GM15510 (cell line): Measurements from ENCODE around the gene DPF3.

Source experiments
- POLR2A ChIP-seq: IDR thresholded peaks from 3 replicates; pipeline ENCODE4 v1.6.1; 2011; ENCODE audit warnings: borderline replicate concordance; ENCODE audit not compliant: insufficient read length; ENCODE audit errors: extremely low read depth

Gene DPF3

DNA sequence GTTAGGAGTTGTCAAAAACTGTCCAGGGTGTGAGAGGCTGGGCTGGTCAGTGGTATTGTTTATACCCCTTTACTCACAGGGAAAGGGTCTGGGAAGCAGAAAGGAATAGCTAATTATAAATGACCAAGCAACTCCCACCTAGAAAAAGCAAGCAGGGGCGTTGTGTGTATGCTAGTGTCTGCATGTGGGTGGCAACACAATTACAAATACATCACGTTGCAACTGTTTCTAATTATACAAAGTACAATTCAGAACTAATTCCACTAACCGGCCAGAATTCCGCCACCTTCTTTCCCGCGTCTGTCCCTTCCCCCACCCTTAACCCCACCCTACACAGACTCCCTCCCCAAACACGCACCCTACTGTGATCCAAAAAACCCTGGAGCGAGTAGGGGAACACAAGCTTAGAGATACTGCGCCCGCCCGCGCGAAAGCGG, 2.2 kb downstream of the DPF3 start:
- TF ChIP-seq POLR2A, result no peak

DNA sequence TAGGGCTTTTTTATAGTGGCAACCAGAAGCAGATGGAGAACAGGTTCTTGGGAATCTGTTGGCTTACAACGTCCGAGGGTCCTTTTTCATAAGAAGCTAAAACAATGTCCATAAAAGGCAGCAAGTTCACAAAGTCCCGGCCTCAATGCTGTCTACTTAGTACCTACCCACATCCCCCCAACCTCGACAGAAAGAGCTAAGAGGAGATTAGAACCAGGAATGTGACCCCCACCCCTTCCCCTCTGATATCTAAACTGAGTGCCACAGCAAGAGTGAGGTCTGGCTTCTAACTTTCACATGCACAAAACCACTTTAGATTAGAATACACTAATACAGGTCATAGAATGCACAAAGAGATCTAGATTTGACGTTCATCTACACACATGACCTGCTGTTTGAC, 4.5 kb downstream of the DPF3 start:
- no peak for TF ChIP-seq POLR2A

DNA sequence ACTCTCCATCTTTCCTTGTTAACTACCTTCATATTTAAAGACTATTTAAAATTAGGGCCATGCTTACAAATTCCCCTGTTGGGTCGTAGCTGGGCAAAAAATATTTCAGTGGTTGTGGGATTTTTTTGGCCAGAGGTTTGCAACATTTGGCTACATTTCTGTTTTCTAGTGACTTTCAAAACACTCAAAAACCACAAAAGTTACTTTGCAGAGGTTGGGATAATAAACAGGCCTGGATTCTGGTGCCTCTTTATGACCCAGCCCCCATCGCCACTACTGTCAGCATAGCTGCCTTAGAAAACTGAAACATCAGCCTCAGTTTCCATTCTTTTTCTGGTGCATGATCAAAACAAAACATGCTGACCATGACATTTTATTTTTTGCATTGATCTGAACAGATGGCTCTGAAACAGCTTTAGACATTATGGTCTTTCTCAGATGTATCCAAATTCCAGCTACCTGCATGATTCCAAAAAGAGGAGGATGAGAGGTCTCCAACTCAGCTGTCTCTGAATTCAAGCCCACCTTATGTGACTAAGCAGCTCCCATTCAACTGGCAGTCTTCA, 5.2 kb downstream of the DPF3 start:
- no peak for TF ChIP-seq POLR2A

DNA sequence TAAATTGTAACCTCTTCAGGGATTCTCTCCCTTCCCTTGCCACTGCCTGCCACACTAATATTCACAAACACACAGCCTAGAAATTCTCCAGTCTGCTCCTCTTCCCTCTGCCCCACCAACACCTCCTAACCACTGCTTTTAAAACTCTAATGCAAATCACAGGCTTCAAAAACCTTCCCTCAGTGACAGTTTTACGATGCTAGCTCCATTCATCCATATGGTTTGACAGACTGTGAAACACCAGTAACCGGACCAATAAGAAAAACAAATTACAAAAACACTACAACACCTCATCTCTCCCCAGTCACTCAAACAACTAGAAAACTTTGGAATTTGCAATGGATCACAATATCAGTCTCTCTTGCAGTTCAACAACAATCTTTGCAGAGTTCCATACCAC, 5.7 kb downstream of the DPF3 start:
- no peak for TF ChIP-seq POLR2A

DNA sequence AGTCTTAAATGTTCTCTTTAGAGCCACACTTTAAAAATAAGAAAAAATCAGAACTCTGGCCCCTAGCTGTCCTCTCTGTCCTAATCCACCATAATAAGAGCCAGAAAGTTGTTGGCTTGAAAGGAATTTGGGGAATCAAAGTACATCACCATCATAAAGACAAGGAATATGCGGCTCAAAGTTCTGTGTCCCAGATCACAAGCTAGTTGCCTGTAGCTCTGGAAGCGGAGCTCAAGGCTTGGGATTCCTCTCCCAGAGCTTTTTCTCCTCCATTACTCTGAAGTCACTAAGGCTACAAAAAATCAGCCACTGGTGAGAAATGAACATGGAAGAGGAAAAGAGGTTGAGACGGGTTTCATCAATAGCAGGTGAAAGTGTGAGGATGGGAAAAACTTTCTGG, 6.4 kb downstream of the DPF3 start:
- TF ChIP-seq POLR2A, result no peak

DNA sequence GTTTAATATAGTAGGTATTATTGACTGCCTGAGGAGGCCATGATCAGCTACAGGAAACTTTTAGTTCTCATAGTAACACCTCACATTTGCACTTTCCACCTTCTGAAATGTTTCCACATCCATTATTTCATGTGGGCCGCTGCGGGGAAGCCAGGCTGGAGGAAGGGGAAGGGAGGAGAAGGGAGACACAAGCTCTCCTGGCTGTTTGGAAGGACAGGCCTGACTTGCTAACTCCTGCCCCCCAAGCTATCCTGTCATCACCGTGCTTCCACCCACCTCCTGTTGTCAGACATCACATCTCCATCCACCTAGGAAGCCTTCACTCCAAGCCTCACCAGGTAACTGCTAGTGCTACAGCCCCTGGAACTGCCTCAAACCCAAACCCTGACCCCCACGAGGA, 9.5 kb downstream of the DPF3 start:
- no peak for TF ChIP-seq POLR2A

DNA sequence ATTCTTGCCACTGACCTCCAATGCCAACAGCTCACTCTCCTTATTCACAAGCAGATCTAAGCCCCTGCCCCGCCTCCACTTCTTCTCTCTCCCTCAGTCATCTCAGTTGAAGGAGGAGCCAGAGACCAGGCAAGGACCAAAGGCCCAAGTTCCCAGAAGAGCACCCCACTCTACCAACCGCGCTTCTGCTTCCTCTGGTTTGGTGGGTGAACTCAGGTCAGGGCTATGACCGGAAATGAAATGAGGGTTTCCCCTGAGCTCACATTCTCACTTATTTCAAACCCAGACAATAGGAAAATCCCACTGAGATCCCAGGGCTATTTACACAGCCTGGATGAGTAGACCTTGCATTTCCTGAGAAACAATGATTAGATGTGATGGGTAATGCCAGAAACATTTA, 9.9 kb downstream of the DPF3 start:
- TF ChIP-seq POLR2A, result no peak

DNA sequence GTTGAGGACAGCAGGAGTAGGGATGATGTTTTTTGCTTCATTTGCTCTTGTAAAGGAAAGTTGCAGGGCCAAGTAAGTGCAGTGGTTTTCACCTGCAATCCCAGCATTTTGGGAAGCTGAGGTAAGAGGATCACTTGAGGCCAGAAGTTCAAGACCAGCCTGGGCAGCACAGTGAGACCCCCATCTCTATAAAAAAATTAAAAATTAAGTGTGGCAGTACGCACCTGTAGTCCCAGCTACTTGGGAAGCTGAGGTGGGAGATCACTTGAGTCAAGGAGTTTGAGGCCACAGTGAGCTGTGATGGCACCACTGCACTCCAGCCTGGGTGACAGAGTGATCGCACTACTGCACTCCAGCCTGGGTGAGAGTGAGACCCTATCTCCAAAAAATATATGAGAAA, 10.8 kb downstream of the DPF3 start:
- no peak for TF ChIP-seq POLR2A

DNA sequence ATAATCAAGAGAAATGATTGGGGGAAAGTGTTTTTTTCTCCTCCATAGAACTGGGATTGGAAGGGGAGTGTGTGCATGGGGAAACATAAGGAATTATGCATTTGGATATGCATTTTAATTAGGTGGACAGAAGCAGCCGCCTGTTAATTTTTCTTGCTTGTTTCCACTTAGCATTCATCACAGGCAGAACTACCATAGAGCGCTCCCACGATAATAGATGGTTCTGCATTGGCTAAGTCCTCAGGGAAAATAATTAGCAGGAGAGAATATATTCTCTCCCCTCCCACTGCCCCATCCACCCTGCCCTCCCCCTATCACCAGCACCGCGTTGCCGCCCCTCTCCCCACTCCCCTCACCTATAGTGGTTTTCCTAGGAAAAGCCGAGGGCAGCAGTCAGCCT, 11.4 kb downstream of the DPF3 start:
- TF ChIP-seq POLR2A, result no peak

DNA sequence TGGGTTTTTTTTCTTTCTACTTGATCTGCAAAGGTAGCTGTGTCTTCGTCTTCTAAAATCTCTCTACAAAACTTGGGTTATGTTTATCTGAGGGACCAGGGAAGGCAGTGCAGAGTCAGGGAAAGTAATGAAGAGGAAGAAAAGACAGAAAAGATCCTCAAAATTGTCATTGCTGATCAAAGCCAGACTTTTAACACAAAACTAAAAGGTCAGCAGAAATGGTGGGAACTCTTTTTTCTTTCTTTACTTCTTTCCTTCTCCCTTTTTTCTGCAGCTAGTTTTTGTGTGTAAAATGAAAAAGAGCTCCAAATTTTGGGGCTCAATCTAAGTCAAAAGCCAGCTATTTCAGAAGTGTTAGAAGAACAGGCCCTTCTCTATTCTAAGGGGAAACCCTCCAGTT, 11.9 kb downstream of the DPF3 start:
- TF ChIP-seq POLR2A, result no peak

DNA sequence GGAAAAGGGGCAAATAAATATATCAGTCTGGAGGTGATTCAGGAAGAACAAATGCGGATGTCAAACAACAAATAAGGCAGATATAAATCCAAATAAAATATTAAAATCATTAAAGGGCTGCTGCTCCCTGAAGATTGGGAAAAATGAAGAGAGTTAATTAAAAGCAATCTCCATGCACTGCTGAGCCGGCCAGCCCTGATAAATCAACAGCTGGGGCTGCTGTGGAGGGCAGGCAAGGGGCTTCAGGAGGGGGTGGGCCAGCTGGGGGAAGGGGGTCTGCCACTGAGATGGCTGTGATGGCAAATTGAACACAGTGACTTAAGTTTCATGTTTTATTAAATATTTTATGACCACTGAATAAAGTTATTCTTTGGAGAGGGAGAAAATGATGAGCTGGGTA, 12.4 kb downstream of the DPF3 start:
- TF ChIP-seq POLR2A, result no peak

DNA sequence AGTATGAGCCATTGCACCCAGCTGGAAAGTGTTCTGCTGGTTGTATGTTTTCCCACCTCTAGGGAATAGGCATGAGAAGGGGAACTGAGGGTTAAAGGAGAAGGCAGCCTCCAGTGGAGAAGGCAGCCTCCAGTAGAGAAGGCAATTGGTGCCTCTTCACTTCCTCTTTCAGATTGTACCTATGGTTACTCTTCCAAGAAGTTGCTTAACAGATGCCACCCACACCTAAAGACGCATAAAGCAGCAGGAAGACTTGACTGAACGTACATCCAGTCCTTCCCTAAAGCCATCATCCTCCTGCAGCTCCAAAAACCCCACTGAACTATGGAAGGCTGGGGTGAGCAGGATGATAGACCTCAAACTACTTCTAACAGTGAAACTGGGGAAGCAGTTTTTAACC, 13.1 kb downstream of the DPF3 start:
- no peak for TF ChIP-seq POLR2A

DNA sequence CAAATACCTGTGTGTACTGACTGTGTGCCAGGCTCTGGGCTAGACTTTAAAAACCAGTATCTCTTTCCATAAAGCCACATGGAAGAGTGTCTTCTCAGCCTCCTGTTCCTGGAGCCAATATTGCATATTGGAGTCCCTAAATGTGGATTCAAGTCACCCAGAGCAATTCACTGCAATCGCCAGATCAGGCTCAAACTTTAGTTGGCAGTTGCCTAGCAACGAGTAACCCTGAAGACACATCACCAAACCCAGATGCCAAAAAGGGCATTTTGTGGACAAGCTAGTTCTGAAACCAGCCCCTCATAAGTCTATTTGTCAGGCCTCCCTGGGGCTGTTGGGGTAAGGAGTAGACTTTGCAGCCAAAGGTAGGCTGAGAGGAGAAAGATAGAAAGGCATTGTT, 13.7 kb downstream of the DPF3 start:
- no peak for TF ChIP-seq POLR2A

DNA sequence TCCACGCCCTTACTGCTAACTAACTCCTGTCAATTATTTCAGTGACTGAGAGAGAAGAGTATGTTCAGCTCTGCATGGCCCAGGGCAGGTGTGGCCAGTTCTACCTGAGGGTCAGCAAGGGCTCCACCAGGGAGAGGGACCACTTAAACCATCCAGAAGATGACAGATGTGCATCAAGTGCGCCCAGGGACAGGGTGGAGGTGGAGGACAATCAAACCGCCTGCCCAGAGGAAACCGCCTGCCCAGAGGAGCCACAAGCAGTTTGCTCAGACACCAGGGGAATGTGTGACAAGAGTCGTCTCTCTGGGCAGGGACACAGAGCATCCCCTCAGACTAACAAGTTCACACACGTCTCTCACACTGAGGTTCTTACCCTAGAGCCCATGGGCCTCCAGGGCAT, 14.5 kb downstream of the DPF3 start:
- TF ChIP-seq POLR2A, result no peak

DNA sequence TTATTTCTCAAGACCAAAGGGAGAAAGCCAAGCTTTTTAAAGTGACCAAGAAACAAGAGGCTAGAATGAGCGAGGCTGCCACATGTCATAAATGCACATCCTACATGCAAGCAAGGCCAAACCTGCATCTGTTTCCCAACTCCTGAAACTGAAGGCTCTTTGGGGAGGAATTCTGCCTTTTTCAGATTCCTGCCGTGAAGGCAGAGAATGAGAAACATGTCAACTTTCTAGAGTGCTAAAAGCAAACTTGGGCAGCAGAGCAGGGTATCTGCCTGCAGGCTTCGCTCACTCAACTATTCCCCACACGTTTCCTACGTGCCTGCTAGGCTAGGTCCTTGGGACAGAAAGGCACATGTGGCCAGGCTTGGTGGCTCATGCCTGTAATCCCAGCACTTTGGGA, 15.2 kb downstream of the DPF3 start:
- TF ChIP-seq POLR2A, result no peak

DNA sequence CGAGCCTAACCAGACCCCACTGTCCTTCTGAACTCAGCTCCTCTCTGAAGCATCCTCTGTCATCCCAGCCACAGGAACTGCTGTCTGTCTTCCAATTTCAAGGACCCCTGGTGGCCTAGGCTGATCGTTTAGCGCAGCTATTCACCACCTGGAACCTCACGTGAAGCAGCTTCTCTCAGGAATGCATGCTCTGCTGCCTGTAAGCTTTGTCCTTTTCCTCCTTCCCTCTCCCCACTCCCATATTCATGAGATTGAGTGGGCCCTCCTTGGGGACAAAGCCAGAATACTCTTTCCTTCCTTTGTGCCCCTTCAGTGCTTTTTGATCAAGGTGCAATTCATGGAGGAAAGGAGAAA, 17.2 kb downstream of the DPF3 start:
- TF ChIP-seq POLR2A, result no peak

DNA sequence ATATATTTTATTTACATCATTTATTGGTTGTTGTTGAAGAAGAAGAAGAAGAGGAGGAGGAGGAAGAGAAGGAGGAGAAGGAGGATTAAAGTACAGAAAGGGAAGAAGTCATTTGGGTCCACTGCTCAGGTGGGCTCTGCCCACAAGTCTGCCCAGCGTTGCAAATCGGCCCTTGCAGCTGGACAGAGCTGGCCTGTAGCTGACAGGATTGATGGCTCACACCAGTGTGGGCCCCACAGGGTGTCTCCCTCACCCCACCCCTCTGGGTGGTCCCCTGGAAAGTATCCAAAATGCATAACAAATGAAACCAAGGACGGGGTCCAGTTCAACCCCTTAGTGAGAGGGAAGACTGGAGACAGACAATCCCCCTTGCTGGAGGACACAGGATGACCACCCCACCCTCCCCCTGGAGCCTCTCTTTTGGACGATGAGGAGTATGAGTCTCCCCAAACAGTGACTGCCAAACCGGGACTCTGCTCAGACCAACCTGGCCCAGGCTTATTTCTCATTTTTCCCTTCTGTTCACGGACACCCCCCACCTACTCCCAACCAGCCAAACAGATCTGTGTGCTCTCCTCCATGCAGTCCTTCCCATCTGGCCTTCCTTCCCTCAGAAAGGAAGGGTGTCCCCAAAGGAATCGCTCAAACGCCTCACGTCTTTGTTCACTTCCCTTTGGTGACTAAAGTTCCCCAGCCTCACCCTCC, 17.7 kb downstream of the DPF3 start:
- no peak for TF ChIP-seq POLR2A

DNA sequence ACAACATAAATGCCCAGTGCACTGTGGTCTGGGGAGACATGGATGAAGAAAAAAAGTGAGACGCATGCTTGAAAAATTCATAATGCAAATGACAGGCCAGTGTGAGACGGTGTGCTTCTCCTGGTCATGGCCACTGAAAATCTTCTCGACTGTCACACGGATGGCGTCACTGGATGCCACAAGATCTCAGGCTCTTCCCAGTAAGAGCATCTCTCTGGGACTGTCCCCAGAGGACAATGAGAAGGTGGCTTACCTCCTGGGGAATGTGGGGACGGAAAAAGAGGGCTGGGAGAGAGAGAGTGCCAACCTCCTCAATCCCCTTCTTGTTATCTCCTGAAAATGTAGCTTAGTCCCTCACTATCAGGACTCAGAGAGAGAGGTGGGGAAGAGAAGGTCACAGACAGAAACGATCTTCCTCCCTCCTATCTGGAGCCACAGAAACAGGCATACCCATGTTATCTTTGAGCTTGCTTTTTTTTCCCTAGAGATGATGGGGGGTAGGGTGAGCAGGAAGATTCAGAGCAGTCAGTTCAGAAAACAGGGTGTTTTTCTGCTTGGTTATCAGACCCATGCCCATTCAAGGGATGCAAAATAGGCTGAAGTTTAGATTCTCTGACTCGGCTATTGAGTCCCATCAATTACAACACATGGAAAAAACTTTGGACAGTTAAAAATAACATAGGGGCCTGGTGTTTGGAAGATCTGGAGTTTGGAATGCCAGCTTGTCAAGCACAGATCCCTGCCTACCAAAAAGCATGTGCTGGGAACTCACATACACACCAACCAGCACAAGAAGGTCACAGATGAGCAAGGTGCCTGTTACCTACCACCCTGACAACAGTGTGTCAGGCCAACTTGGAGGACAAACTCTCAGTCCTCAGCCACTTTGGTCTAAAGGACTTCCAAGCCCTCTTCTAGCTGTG, 24.2 kb downstream of the DPF3 start:
- no peak for TF ChIP-seq POLR2A
